K562 (cell line): ENCODE measurements around the gene NDUFV3. TPM values are rescaled to one million over a fixed set of nuclear protein-coding genes. Genes with fewer than 3 reads are reported as not detected.

Experiments
- ATAC-seq: fragments of 200-7000 bp; cut with Tn5 transposase; 3 replicates; pipeline ENCODE4 v1.9.1; 2020; ENCODE audit warnings: moderate library complexity
- BruUV-seq: library from RNA; stranded (reverse); fragments of 400-500 nt; replicated peaks from 2 replicates; lab custom pipeline; 2021; lab: Mats Ljungman, UMichigan
- CTCF ChIA-PET: fragments of 300-600 bp; formaldehyde crosslinking; extraction: SDS; loops from one replicate; lab custom pipeline; 2021; ENCODE audit warnings: low intra/inter-chr PET ratio; lab: Yijun Ruan, JAX
- POLR2A ChIA-PET: fragments of 300-600, 350-650 bp; sonication (Branson Sonifier 250); formaldehyde crosslinking; extraction: SDS; loops from one replicate; lab custom pipeline; 2021; ENCODE audit warnings: antibody characterized with exemption, inconsistent platforms; lab: Yijun Ruan, JAX
- DNase-seq, 4 experiments: peaks; one replicate each; pipeline versions ENCODE4 v3.0.0 to v3.0.0-alpha.2; 2011 to 2018; ENCODE audit warnings: low spot score in 3 of 4, mixed read lengths in 3 of 4; ENCODE audit errors: extremely low read depth in 1 of 4
- FAIRE-seq: peaks from 2 replicates; lab custom pipeline; 2011; peaks lifted over from hg19 to GRCh38; lab: Jason Lieb, UNC
- H2AFZ ChIP-seq: 2 replicates; pipeline ENCODE4 v1.6.0; 2011; ENCODE audit warnings: low read depth, low read length, control low read depth, inconsistent platforms
- H3K27ac ChIP-seq: fragments of 200-600 bp; 3 replicates; pipeline ENCODE4 v1.8.0; 2011; ENCODE audit warnings: low read depth, mild to moderate bottlenecking, control low read depth, inconsistent platforms, low read length, moderate library complexity, mixed read lengths; ENCODE audit errors: extremely low read depth
- H3K27me3 ChIP-seq, 2 experiments: fragments of 300-600 bp in 1 of 2; 2 replicates in 1 of 2; 3 replicates in 1 of 2; pipeline versions ENCODE4 v1.6.0 to v1.8.0; 2011; ENCODE audit warnings: inconsistent platforms in 2 of 2, low read length in 2 of 2, mild to moderate bottlenecking in 1 of 2, mixed read lengths in 1 of 2, moderate library complexity in 1 of 2; ENCODE audit not compliant: control insufficient read depth in 2 of 2, insufficient read depth in 2 of 2
- H3K36me3 ChIP-seq: fragments of 300-600 bp; 3 replicates; pipeline ENCODE4 v1.8.0; 2011; ENCODE audit warnings: mild to moderate bottlenecking, low read length, inconsistent platforms; ENCODE audit not compliant: control insufficient read depth, insufficient read depth
- H3K4me1 ChIP-seq, 2 experiments: fragments of 200-600 bp in 1 of 2; replicated peaks in 1 of 2; 2 replicates in 1 of 2; 3 replicates in 1 of 2; pipeline versions ENCODE4 v1.5.1 to v1.8.0; 2011; ENCODE audit warnings: inconsistent platforms in 2 of 2, low read length in 2 of 2, mild to moderate bottlenecking in 1 of 2, mixed read lengths in 1 of 2, moderate library complexity in 1 of 2; ENCODE audit not compliant: control insufficient read depth in 2 of 2, insufficient read depth in 2 of 2
- H3K4me2 ChIP-seq: 2 replicates; pipeline ENCODE4 v1.6.1; 2011; ENCODE audit warnings: low read length, control low read depth, inconsistent platforms, mixed read lengths; ENCODE audit not compliant: insufficient read depth
- H3K4me3 ChIP-seq: fragments of 200-600 bp; sonication (generic), shearing (Covaris generic); 2 replicates; pipeline ENCODE4 v1.5.1; 2016; ENCODE audit warnings: control low read depth, inconsistent platforms
- H3K79me2 ChIP-seq: fragments of 200-600 bp; 3 replicates; pipeline ENCODE4 v1.8.0; 2011; ENCODE audit warnings: low read length, inconsistent platforms; ENCODE audit not compliant: control insufficient read depth, insufficient read depth
- H3K9ac ChIP-seq, 2 experiments: 2 replicates each; pipeline versions ENCODE4 v1.6.0 to v1.6.1; 2011; ENCODE audit warnings: low read depth in 2 of 2, low read length in 2 of 2, control low read depth in 1 of 2, inconsistent platforms in 1 of 2, mild to moderate bottlenecking in 1 of 2, mixed read lengths in 1 of 2; ENCODE audit not compliant: insufficient read depth in 1 of 2
- H3K9me1 ChIP-seq: one replicate; pipeline ENCODE4 v1.6.0; 2011; ENCODE audit warnings: inconsistent platforms, mild to moderate bottlenecking, low read length, moderate library complexity; ENCODE audit not compliant: control insufficient read depth, insufficient read depth
- H3K9me3 ChIP-seq: replicated peaks from 2 replicates; pipeline ENCODE4 v1.5.1; 2011; ENCODE audit warnings: low read depth, low read length, inconsistent platforms; ENCODE audit not compliant: control insufficient read depth, insufficient read depth
- H4K20me1 ChIP-seq: replicated peaks from 2 replicates; pipeline ENCODE4 v1.6.1; 2011; ENCODE audit warnings: low read length, inconsistent platforms, mixed read lengths; ENCODE audit not compliant: control insufficient read depth, insufficient read depth
- BCOR ChIP-seq: fragments of 450-650 bp; IDR thresholded peaks from 2 replicates; pipeline ENCODE4 v1.6.1; 2016
- CHD2 ChIP-seq: IDR thresholded peaks from 2 replicates; pipeline ENCODE4 v1.6.1; 2011; ENCODE audit warnings: low read depth, low read length
- DACH1 ChIP-seq: fragments of 450-650 bp; IDR thresholded peaks from 2 replicates; pipeline ENCODE4 v1.6.1; 2018; ENCODE audit not compliant: partially characterized antibody
- HDAC1 ChIP-seq, 2 experiments: fragments of 450-650 bp; IDR thresholded peaks; 2 replicates each; pipeline ENCODE4 v1.6.1; 2016 to 2017; ENCODE audit warnings: inconsistent platforms in 1 of 2, mild to moderate bottlenecking in 1 of 2, moderate library complexity in 1 of 2
- HDAC8 ChIP-seq: fragments of 450-650 bp; IDR thresholded peaks from 2 replicates; pipeline ENCODE4 v1.6.1; 2016; ENCODE audit warnings: mild to moderate bottlenecking, missing genetic modification characterization, moderate library complexity, missing compliant biosample characterization
- NFE2L1 ChIP-seq: fragments of 450-650 bp; IDR thresholded peaks from 2 replicates; pipeline ENCODE4 v1.6.1; 2016; ENCODE audit warnings: missing genetic modification characterization, low read depth, mild to moderate bottlenecking, missing compliant biosample characterization, moderate library complexity, borderline replicate concordance
- NFIC ChIP-seq: fragments of 450-650 bp; IDR thresholded peaks from 2 replicates; pipeline ENCODE4 v1.6.1; 2017; ENCODE audit warnings: mild to moderate bottlenecking, inconsistent platforms
- NFIX ChIP-seq: fragments of 250-450 bp; sonication (Bioruptor Pico); IDR thresholded peaks from 2 replicates; pipeline ENCODE4 v1.4.0; 2020; ENCODE audit warnings: low read depth, mild to moderate bottlenecking, moderate library complexity
- SAFB2 ChIP-seq: fragments of 200-400 bp; formaldehyde crosslinking; IDR thresholded peaks from 2 replicates; pipeline ENCODE4 v1.6.1; 2018; ENCODE audit warnings: borderline replicate concordance, low read length, low read depth, moderate library complexity; ENCODE audit not compliant: severe bottlenecking
- WGBS: fragments of 100-300 bp; shearing (Covaris generic); methylation state at CpG from one replicate; pipeline ENCODE4 v1.1.6; 2016; ENCODE audit warnings: low coverage, mixed read lengths; ENCODE audit not compliant: insufficient coverage; ENCODE audit errors: missing lambda C conversion rate; 5-methylcytosine and 5-hydroxymethylcytosine counted together
- in situ Hi-C: fragments of 300-500 bp; cut with MboI; formaldehyde crosslinking; loops from 4 replicates; pipeline ENCODE4 v1.15.0; 2018; ENCODE audit warnings: inconsistent platforms, mixed read lengths
- intact Hi-C: fragments of 100-400 bp; cut with micrococcal nuclease; formaldehyde crosslinking; loops from 2 replicates; pipeline ENCODE4 v1.14.2; 2022
- polyA plus RNA-seq, 8 experiments: library from polyadenylated mRNA; depleted of rRNA in 4 of 8; stranded (reverse) in 5 of 8; unstranded in 3 of 8; fragments of >200 nt; fragmentation: Nextera tagmentation in 2 of 8; fragmentation: Illumina TruSeq in 1 of 8; extraction: Ambion mirVana in 2 of 8; extraction: Trizol in 1 of 8; gene quantifications; 2 replicates each; pipeline versions ENCODE4 v1.2.1 to v1.2.3, GENCODE V29; 2011 to 2014; ENCODE audit warnings: inconsistent platforms in 1 of 8, missing spikeins in 1 of 8
- total RNA-seq, 7 experiments: library from RNA; depleted of rRNA in 6 of 7; stranded (reverse); fragments of >200 nt in 6 of 7; fragmentation: Illumina TruSeq in 2 of 7; extraction: Trizol in 2 of 7; gene quantifications; 2 replicates each; pipeline versions ENCODE4 v1.2.1 to v1.2.3, GENCODE V29; 2011 to 2021; ENCODE audit warnings: low replicate concordance in 1 of 7
- TF ChIP-seq, protein P1 (sequence below): sonication (generic); formaldehyde crosslinking; IDR thresholded peaks from 2 replicates; pipeline ENCODE4 v1.8.0; 2023; ENCODE audit warnings: mild to moderate bottlenecking, missing genetic modification reagents
- TF ChIP-seq, protein P2 (sequence below): fragments of 250-450 bp; sonication (Bioruptor Pico); IDR thresholded peaks from 2 replicates; pipeline ENCODE4 v1.8.0; 2021; ENCODE audit warnings: mild to moderate bottlenecking, moderate library complexity

NDUFV3 gene
- total and polyA plus RNA-seq, 9 of the 15 experiments (the other 6 are each of a cell fraction or from before 2014, with no cell fraction given) = 19.1 to 87.8 (median 74.3) TPM

DNA sequence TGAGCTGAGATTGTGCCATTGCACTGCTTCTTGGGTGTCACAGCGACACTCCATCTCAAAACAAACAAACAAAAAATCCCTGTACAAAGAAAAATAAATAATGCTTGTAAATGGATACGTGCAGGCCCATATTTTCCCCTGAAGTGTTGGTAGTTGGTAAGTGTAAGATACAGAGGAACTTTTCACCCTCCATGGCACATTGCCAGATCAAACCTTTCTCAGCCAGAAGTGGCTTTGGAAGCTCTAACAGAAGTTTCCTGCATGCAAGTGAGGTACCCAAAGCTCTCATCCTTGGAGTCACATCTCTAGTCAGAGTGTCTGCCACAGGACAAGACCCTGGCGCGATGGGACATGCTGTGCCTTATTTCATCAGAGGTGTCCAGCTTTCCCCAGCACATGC, 7.3 kb downstream of the NDUFV3 start:
- no peaks in the 10 kb centered on the region for H3K9me3 ChIP-seq
- peak; percentile 80 for TF ChIP-seq NFIC
- TF ChIP-seq, protein P1, sequence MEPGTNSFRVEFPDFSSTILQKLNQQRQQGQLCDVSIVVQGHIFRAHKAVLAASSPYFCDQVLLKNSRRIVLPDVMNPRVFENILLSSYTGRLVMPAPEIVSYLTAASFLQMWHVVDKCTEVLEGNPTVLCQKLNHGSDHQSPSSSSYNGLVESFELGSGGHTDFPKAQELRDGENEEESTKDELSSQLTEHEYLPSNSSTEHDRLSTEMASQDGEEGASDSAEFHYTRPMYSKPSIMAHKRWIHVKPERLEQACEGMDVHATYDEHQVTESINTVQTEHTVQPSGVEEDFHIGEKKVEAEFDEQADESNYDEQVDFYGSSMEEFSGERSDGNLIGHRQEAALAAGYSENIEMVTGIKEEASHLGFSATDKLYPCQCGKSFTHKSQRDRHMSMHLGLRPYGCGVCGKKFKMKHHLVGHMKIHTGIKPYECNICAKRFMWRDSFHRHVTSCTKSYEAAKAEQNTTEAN (CRISPR knock-in tag) = no peak
- H2AFZ ChIP-seq = no peak overlapping the region
- DNase-seq (no peak), FAIRE-seq (no peak), ATAC-seq (no peak)
- H3K36me3 ChIP-seq = peaks cover 89% of the 10 kb centered on the region
- no peak overlapping the region for H3K9ac ChIP-seq
- peaks cover 51% of the 10 kb centered on the region for H3K79me2 ChIP-seq
- no peak overlapping the region for H3K4me2 ChIP-seq
- no peak overlapping the region for H3K4me3 ChIP-seq
- intact Hi-C loops = no loop called here
- no peaks in the 10 kb centered on the region for H3K9me1 ChIP-seq
- no TSS peak for BruUV-seq
- peaks cover 0 to 4% of the 10 kb centered on the region in 2 experiments; a peak in 1 of 5 replicates for H3K4me1 ChIP-seq
- ChIA-PET CTCF (no interaction called here), POLR2A (interaction anchor here (0.6 to 1.6 kb wide), 3 partner anchors 9 to 626 kb away, joined by 3 to 7 read pairs (median 3); no protein-coding TSS in a partner anchor)
- in situ Hi-C loops = loop anchor here (25.0 kb wide), 1 partner anchor 212 kb away; the partner anchor contains the start of gene U2AF1
- H3K27ac ChIP-seq = no peak overlapping the region
- WGBS = 79% methylated on average over 4 of the region's 4 CpGs
- no peaks in the 10 kb centered on the region for H4K20me1 ChIP-seq
- H3K27me3 ChIP-seq = no peaks in the 10 kb centered on the region

DNA sequence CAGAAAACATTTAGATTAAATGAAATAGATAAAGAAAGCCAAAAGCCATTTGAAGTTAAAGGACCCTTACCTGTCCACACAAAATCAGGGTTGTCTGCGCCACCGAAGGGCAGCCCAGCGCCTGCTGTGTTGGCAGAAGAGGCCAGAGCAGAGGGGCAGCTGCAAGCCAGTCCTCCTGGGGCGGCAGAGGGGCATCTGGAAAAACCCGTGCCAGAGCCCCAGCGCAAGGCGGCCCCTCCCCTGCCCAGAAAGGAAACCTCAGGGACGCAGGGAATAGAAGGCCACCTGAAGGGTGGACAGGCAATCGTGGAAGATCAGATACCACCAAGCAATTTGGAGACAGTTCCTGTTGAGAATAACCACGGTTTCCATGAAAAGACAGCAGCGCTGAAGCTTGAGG, 10.7 kb downstream of the NDUFV3 start:
- no peak overlapping the region for H3K4me2 ChIP-seq
- no peak for FAIRE-seq
- no peak overlapping the region for H3K4me3 ChIP-seq
- DNase-seq = no peak
- H3K27me3 ChIP-seq = no peaks in the 10 kb centered on the region
- TF ChIP-seq NFE2L1 (tag) (no peak), CHD2 (no peak), SAFB2 (no peak), NFIX (CRISPR knock-in tag) (no peak), BCOR (no peak), HDAC8 (tag) (no peak), HDAC1 (IDR thresholded peaks at IDR 0.05) (no peak), DACH1 (no peak)
- TF ChIP-seq, protein P2, sequence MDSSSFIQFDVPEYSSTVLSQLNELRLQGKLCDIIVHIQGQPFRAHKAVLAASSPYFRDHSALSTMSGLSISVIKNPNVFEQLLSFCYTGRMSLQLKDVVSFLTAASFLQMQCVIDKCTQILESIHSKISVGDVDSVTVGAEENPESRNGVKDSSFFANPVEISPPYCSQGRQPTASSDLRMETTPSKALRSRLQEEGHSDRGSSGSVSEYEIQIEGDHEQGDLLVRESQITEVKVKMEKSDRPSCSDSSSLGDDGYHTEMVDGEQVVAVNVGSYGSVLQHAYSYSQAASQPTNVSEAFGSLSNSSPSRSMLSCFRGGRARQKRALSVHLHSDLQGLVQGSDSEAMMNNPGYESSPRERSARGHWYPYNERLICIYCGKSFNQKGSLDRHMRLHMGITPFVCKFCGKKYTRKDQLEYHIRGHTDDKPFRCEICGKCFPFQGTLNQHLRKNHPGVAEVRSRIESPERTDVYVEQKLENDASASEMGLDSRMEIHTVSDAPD = no peak
- TF ChIP-seq, all 486 proteins: peak for 0
- peaks cover 2% of the 10 kb centered on the region for H3K9me1 ChIP-seq
- TSS peak; percentile 17 for BruUV-seq
- no peak overlapping the region for H3K27ac ChIP-seq
- H3K4me1 ChIP-seq = peaks cover 0 to 4% of the 10 kb centered on the region in 2 experiments; a peak in 1 of 5 replicates
- H3K9me3 ChIP-seq = no peaks in the 10 kb centered on the region
- no peak overlapping the region for H2AFZ ChIP-seq
- peaks cover 95% of the 10 kb centered on the region for H3K36me3 ChIP-seq
- peaks cover 30% of the 10 kb centered on the region; the same call in 2 of the 3 replicates for H3K79me2 ChIP-seq
- no peaks in the 10 kb centered on the region for H4K20me1 ChIP-seq
- POLR2A ChIA-PET = interaction anchor here (0.8 kb wide), 1 partner anchor 11 kb away, joined by 4 read pairs; the partner anchor contains the start of gene NDUFV3
- CTCF ChIA-PET = no interaction called here
- in situ Hi-C loops = loop anchor here (25.0 kb wide), 1 partner anchor 208 kb away; the partner anchor contains the start of gene U2AF1
- intact Hi-C loops = no loop called here
- ATAC-seq = no peak
- WGBS = 94% methylated on average over 11 of the region's 11 CpGs
- 0 out of 4 replicates have a peak overlapping the region, but pooled peaks of 1 of the 2 experiments have one; percentile 2 for H3K9ac ChIP-seq
